Chondrocyte (in vitro differentiated cells): ENCODE measurements around the gene THUMPD2. TPM values are rescaled to one million over a fixed set of nuclear protein-coding genes. Genes with fewer than 3 reads are reported as not detected.

Source experiments
- DNase-seq: peaks from one replicate; pipeline ENCODE4 v3.0.0; 2021; ENCODE audit warnings: mixed read lengths, low spot score
- H3K27ac Mint-ChIP-seq: one replicate; pipeline ENCODE4 v1.8.0; 2021; ENCODE audit warnings: mild to moderate bottlenecking, moderate library complexity, mixed read lengths; ENCODE audit not compliant: unreplicated experiment
- H3K27me3 Mint-ChIP-seq: 2 replicates; pipeline ENCODE4 v1.8.0; 2021; ENCODE audit warnings: low read depth, mixed read lengths
- H3K36me3 Mint-ChIP-seq: 2 replicates; pipeline ENCODE4 v1.8.0; 2021; ENCODE audit warnings: low read depth, mixed read lengths
- H3K4me1 Mint-ChIP-seq: 2 replicates; pipeline ENCODE4 v1.8.0; 2021; ENCODE audit warnings: low read depth, mild to moderate bottlenecking, mixed read lengths
- H3K4me3 Mint-ChIP-seq: one replicate; pipeline ENCODE4 v1.8.0; 2021; ENCODE audit warnings: mild to moderate bottlenecking, moderate library complexity, mixed read lengths; ENCODE audit not compliant: unreplicated experiment
- H3K9me3 Mint-ChIP-seq: 2 replicates; pipeline ENCODE4 v1.8.0; 2021; ENCODE audit warnings: low read depth, mixed read lengths
- CTCF ChIP-seq: fragments of 200-600 bp; sonication (generic); IDR thresholded peaks from 2 replicates; pipeline ENCODE4 v1.5.0; 2021; ENCODE audit warnings: antibody characterized with exemption, mild to moderate bottlenecking, moderate library complexity
- total RNA-seq: library from RNA; stranded (reverse); gene quantifications from 3 replicates; pipeline ENCODE4 v1.2.1, GENCODE V29; 2021

Gene THUMPD2
- total RNA-seq, 1 donor from 2014 or later, result 8.2 TPM

GRCh38 chr2:39715095-39715494 lies 64.0 kb downstream of the THUMPD2 start:
- peaks cover 46% of the 10 kb centered on the region for H3K4me1 Mint-ChIP-seq
- H3K27me3 Mint-ChIP-seq, result no peaks in the 10 kb centered on the region
- DNase-seq, result no peak
- no peak overlapping the region for H3K27ac Mint-ChIP-seq
- peaks cover 2% of the 10 kb centered on the region for H3K36me3 Mint-ChIP-seq
- no peak overlapping the region for H3K4me3 Mint-ChIP-seq
- H3K9me3 Mint-ChIP-seq, result no peaks in the 10 kb centered on the region
- TF ChIP-seq CTCF, result no peak

GRCh38 chr2:39712953-39713352 lies 66.1 kb downstream of the THUMPD2 start:
- Mint-ChIP-seq H3K27ac (no peak overlapping the region), H3K9me3 (peaks cover 2% of the 10 kb centered on the region), H3K27me3 (no peaks in the 10 kb centered on the region), H3K36me3 (peaks cover 3% of the 10 kb centered on the region), H3K4me1 (peaks cover 29% of the 10 kb centered on the region), H3K4me3 (no peak overlapping the region)
- no peak for DNase-seq
- TF ChIP-seq CTCF, result no peak

- no peak overlapping the region for H3K4me3 Mint-ChIP-seq
- H3K27me3 Mint-ChIP-seq, result no peaks in the 10 kb centered on the region
- peaks cover 23% of the 10 kb centered on the region for H3K4me1 Mint-ChIP-seq
- no peak overlapping the region for H3K27ac Mint-ChIP-seq
- TF ChIP-seq CTCF, result no peak
- no peak for DNase-seq
- peaks cover 6% of the 10 kb centered on the region for H3K36me3 Mint-ChIP-seq
- peaks cover 4% of the 10 kb centered on the region for H3K9me3 Mint-ChIP-seq
These were observed 68.3 kb downstream of the THUMPD2 start for GRCh38 chr2:39710807-39711206.

- no peaks in the 10 kb centered on the region for H3K4me1 Mint-ChIP-seq
- no peaks in the 10 kb centered on the region for H3K27me3 Mint-ChIP-seq
- no peak for TF ChIP-seq CTCF
- H3K36me3 Mint-ChIP-seq, result peaks cover 4% of the 10 kb centered on the region
- DNase-seq, result no peak
- peaks cover 4% of the 10 kb centered on the region for H3K9me3 Mint-ChIP-seq
- no peak overlapping the region for H3K27ac Mint-ChIP-seq
- no peak overlapping the region for H3K4me3 Mint-ChIP-seq
These were observed 71.1 kb downstream of the THUMPD2 start for GRCh38 chr2:39708003-39708402.

- Mint-ChIP-seq H3K4me3 (no peak overlapping the region), H3K27me3 (no peaks in the 10 kb centered on the region)
These were observed 72.1 kb downstream of the THUMPD2 start for GRCh38 chr2:39706945-39707344.

More at GRCh38 chr2:39706945-39707344, 72.1 kb downstream of the THUMPD2 start:
- Mint-ChIP-seq H3K4me1 (no peaks in the 10 kb centered on the region), H3K36me3 (peaks cover 6% of the 10 kb centered on the region), H3K9me3 (peaks cover 9% of the 10 kb centered on the region), H3K27ac (no peak overlapping the region)
- no peak for DNase-seq
- TF ChIP-seq CTCF, result no peak
